Stimulated activated CD8-positive, alpha-beta memory T cell treated with anti-CD3 and anti-CD28 coated beads, Interleukin-4, amount 100 ng/mL, for 4 hours (primary cell): ENCODE data around the gene RBM15B.
A peak's percentile ranks its signal among the peaks of the same experiment; 100 is the strongest.

Experiments used
- DNase-seq, 2 donors: peaks; one replicate each; pipeline ENCODE4 v3.0.0-alpha.2; 2020; ENCODE audit warnings: low read depth in 2 of 2, low spot score in 1 of 2

Gene RBM15B

GRCh38 chr3:51391566-51392354, 675 bp downstream of the RBM15B start:
- DNase-seq = peak in 1 of 2 donors; percentile 14

- DNase-seq = no peak
Observed at GRCh38 chr3:51392355-51393133, 1.5 kb downstream of the RBM15B start.

- DNase-seq = no peak
Observed at GRCh38 chr3:51393134-51393495, 2.0 kb downstream of the RBM15B start.

DNA sequence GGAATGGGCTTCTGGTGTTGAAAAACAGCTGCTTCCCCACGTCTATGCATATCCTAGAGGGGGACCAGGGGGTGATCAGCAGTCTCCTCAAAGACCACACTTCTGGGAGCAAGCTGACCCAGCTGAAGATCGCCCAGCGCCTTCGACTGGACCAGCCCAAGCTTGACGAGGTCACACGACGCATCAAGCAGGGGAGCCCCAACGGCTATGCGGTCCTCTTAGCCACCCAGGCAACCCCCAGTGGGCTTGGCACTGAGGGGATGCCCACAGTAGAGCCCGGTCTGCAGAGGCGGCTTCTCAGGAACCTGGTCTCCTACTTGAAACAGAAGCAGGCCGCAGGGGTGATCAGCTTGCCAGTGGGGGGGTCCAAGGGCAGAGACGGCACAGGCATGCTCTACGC, 2.5 kb downstream of the RBM15B start:
- no peak for DNase-seq

GRCh38 chr3:51394541-51394940, 3.5 kb downstream of the RBM15B start:
- no peak for DNase-seq

GRCh38 chr3:51395493-51396213, 4.6 kb downstream of the RBM15B start:
- no peak for DNase-seq

- no peak for DNase-seq
Observed at GRCh38 chr3:51396401-51396800, 5.3 kb downstream of the RBM15B start.

GRCh38 chr3:51397392-51397791, 6.3 kb downstream of the RBM15B start:
- no peak for DNase-seq

DNA sequence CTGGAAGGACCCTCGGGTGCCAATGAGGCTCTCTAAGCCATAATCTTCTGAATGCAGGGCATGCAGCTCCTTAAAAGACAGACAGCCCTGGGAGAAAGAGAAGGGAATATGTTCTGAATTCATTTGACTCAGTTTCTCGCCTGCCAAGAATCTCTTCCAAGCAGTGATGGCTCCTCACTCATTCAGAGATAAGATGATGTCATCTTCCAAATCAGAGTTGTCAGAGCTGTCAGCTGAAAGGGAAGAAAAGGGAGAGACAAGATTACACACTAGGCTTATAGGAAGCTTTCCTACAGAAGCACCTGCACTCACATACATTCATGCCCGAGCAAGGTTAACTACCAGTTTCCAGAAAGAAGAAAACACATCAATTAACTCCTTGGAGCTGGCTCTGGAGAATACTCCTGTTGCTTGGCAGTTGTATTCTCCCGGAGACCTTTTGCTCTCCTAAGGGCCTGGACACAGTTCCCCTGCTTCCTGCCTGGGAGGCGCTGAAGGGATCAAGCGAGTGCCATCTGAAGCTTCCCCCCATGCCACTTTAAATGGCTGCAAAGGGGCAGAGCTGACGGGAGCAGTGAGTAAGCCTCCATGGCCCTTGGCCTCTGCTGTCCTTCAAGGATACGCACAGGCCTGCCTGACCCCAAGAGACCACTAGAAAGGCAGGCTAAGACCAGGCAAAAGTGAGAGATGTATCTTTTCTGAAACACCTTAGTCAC, 7.7 kb downstream of the RBM15B start:
- no peak for DNase-seq

GRCh38 chr3:51400166-51400565, 9.1 kb downstream of the RBM15B start:
- no peak for DNase-seq

- DNase-seq = no peak
Observed at GRCh38 chr3:51401735-51402134, 10.7 kb downstream of the RBM15B start.

GRCh38 chr3:51403675-51404074, 12.6 kb downstream of the RBM15B start:
- DNase-seq = no peak

- DNase-seq = no peak
Observed at GRCh38 chr3:51408021-51408420, 16.9 kb downstream of the RBM15B start.

- no peak for DNase-seq
Observed at GRCh38 chr3:51408813-51409212, 17.7 kb downstream of the RBM15B start.

DNA sequence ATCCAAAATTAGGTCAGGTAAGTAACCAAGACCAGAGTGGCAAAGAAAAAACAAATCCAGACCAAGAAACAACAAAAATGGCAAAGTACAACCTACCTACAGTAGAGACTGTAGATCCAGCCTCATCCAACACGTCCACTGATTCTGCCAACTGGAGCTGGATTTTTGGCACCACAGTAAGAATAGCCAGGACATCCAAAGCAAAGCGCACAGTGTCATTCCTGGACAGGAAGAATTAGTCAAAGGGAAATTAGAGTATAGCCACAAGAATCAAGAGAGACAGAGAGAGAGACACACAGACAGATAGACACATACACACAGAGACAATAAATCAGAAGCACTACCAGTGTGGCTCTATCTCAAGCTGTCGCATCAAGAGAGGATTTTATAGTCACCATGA, 31.1 kb downstream of the RBM15B start:
- DNase-seq = no peak

DNA sequence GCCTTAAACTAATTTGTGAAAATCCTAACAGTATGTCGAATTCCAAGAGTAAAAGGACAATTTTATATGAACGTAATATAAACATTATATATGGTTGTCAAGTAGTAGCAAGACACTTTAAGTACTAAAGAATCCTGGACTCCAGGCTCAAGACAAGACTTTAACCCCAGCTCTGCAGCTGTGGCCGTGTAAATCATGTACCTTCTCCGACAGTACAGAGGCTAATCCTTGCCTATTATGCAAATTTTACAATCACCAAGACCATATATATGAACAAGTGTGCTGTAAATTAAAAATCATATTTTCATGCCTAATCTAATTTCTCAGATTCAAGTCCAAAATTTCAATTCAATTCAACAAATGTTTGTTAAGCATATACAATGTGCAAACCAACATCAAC, 35.8 kb downstream of the RBM15B start:
- DNase-seq = no peak

DNA sequence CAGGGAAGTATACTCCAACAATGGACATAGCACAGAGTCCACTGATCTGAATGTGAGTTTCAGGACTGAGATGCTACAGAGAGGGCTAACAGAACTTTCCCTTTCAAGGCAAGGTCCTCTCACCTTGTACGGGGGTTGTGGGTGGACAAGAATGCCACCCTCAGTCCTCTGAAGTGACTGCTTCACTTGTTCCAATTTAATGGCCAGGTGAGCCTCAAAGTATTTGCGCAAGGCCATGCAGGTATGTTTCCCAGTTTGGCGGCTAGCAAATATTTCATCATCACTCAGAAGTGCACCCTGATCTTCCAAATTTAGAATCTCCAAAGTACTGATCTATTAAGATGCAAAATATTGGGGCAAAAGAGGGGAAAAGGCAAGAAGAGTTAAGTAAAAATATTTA, 38.1 kb downstream of the RBM15B start:
- DNase-seq = no peak

GRCh38 chr3:51434110-51434509, 43.0 kb downstream of the RBM15B start:
- no peak for DNase-seq

DNA sequence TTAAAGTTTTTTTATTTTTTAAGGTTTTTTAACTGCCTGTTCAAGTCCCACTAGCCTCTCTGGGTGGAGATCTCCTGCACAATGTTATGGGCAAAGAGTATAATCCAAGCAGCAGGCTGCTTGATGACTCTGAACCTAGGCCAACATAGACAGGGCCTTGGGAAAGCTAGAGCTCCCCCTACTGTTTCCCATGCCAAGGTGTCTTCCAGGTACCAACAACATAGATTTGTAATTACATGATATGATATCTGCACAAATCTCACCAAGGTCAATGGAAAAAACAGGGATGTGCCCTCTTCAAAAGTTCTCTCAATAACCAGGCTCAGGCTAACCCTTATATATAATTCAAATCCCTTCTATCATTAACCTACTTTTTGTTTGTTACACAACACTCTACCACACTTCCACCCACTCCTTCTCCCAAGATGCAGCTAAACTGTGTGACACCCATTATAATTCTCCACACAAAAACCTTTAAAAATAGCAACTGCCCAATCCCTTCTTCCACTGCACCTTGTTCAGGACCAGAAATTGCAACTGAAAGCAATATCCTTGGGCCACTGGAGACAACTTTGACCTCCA, 43.8 kb downstream of the RBM15B start:
- DNase-seq = peak; percentile 2

DNA sequence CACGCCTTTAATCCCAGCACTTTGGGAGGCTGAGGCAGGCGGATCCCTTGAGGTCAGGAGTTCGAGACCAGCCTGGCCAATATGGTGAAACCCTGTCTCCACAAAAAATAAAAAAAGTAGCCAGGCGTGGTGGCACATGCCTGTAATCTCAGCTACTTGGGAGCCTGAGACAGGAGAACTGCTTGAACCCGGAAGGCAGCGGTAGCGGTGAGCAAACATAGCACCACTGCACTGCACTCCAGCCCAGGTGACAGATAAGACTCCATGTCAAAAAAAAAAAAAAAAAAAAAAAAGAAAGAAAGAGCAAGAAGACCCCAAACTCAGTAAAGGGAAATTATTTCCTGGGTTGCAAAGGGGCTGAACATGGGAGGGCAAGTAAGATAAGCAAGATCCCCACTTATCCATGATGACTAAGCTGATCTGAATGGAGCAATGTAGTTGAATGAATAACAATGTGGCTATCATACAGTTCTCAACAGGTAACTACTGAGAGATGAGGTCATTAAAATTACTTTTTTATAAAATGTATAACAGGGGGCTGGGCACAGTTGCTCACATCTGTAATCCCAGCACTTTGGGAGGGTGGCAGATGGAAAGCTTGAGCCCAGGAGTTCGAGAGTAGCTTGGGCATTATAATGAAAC, 46.0 kb downstream of the RBM15B start:
- no peak for DNase-seq
